GM12878 (cell line): Measurements from ENCODE around the gene TMTC1. TPM values are rescaled to one million over a fixed set of nuclear protein-coding genes. Genes with fewer than 3 reads are reported as not detected.

Source experiments
- ATAC-seq: fragments of 200-7000 bp; cut with Tn5 transposase; 3 replicates; pipeline ENCODE4 v1.9.1; 2020; ENCODE audit warnings: mild to moderate bottlenecking, moderate library complexity
- BruUV-seq: library from RNA; stranded (reverse); fragments of 400-500 nt; replicated peaks from 2 replicates; lab custom pipeline; 2021; lab: Mats Ljungman, UMichigan
- CTCF ChIA-PET: fragments of 300-600 bp; sonication (Branson Sonifier 250); formaldehyde crosslinking; extraction: SDS; loops from one replicate; lab custom pipeline; 2021; ENCODE audit warnings: inconsistent platforms; lab: Yijun Ruan, JAX
- POLR2A ChIA-PET: fragments of 350-600 bp; formaldehyde crosslinking; extraction: SDS; loops from one replicate; lab custom pipeline; 2021; ENCODE audit warnings: inconsistent platforms; lab: Charles Lee
- RAD21 ChIA-PET: fragments of 300-600 bp; sonication (Branson Sonifier 250); formaldehyde crosslinking; loops from one replicate; lab custom pipeline; 2023; ENCODE audit warnings: antibody characterized with exemption; ENCODE audit not compliant: unreplicated experiment; lab: Charles Lee
- SMC1A ChIA-PET: fragments of 300-600 bp; sonication (Branson Sonifier 250); formaldehyde crosslinking; loops from one replicate; lab custom pipeline; 2023; ENCODE audit not compliant: unreplicated experiment, uncharacterized antibody; lab: Charles Lee
- DNase-seq: peaks from one replicate; pipeline ENCODE4 v3.0.0-alpha.2; 2011; ENCODE audit warnings: low read depth, low spot score
- FAIRE-seq: peaks from 3 replicates; lab custom pipeline; 2011; peaks lifted over from hg19 to GRCh38; lab: Jason Lieb, UNC
- H2AFZ ChIP-seq: 2 replicates; pipeline ENCODE4 v1.6.0; 2011; ENCODE audit warnings: low read depth, low read length, control low read depth; ENCODE audit not compliant: control insufficient read depth
- H3K27ac ChIP-seq: 2 replicates; pipeline ENCODE4 v1.5.1; 2011; ENCODE audit warnings: control low read depth; ENCODE audit not compliant: control insufficient read depth, insufficient read depth
- H3K27me3 ChIP-seq, 2 experiments: replicated peaks in 1 of 2; 2 replicates each; pipeline versions ENCODE4 v1.6.0 to v1.6.1; 2011; ENCODE audit warnings: low read length in 1 of 2; ENCODE audit not compliant: control insufficient read depth in 2 of 2, insufficient read depth in 2 of 2
- H3K36me3 ChIP-seq, 2 experiments: 2 replicates each; pipeline ENCODE4 v1.5.1; 2011; ENCODE audit warnings: low read length in 1 of 2; ENCODE audit not compliant: control insufficient read depth in 2 of 2, insufficient read depth in 2 of 2
- H3K4me1 ChIP-seq: 2 replicates; pipeline ENCODE4 v1.6.1; 2011; ENCODE audit warnings: mild to moderate bottlenecking, low read length, moderate library complexity, mixed read lengths; ENCODE audit not compliant: control insufficient read depth, insufficient read depth
- H3K4me2 ChIP-seq: 2 replicates; pipeline ENCODE4 v1.6.0; 2011; ENCODE audit warnings: control low read depth; ENCODE audit not compliant: control insufficient read depth, insufficient read depth
- H3K4me3 ChIP-seq: fragments of 200-600 bp; sonication (generic); 2 replicates; pipeline ENCODE4 v1.5.1; 2016
- H3K79me2 ChIP-seq: 2 replicates; pipeline ENCODE4 v1.6.0; 2011; ENCODE audit warnings: low read length; ENCODE audit not compliant: control insufficient read depth, insufficient read depth
- H3K9ac ChIP-seq: 2 replicates; pipeline ENCODE4 v1.8.0; 2011; ENCODE audit warnings: low read length, control low read depth, mixed read lengths; ENCODE audit not compliant: control insufficient read depth, insufficient read depth
- H3K9me3 ChIP-seq: replicated peaks from 3 replicates; pipeline ENCODE4 v1.5.1; 2011; ENCODE audit warnings: mild to moderate bottlenecking, low read length; ENCODE audit not compliant: control insufficient read depth, insufficient read depth
- H4K20me1 ChIP-seq: 2 replicates; pipeline ENCODE4 v1.6.0; 2011; ENCODE audit not compliant: control insufficient read depth, insufficient read depth
- ATF7 ChIP-seq: fragments of 450-650 bp; IDR thresholded peaks from 2 replicates; pipeline ENCODE4 v1.6.1; 2016; ENCODE audit warnings: low read depth, mild to moderate bottlenecking
- BHLHE40 ChIP-seq, 2 experiments: fragments of 450-650 bp in 1 of 2; IDR thresholded peaks; 2 replicates each; pipeline ENCODE4 v1.6.1; 2011 to 2017; ENCODE audit warnings: low read depth in 2 of 2, borderline replicate concordance in 1 of 2, improper control_type of control experiment in 1 of 2, low read length in 1 of 2, mild to moderate bottlenecking in 1 of 2
- IKZF1 ChIP-seq: fragments of 450-650 bp; conservative IDR thresholded peaks from 2 replicates; pipeline ENCODE4 v1.6.1; 2017; ENCODE audit warnings: antibody characterized with exemption, mild to moderate bottlenecking
- IKZF2 ChIP-seq, 2 experiments: fragments of 450-650 bp; IDR thresholded peaks; 2 replicates each; pipeline ENCODE4 v1.6.1; 2017; ENCODE audit warnings: mild to moderate bottlenecking in 2 of 2, moderate library complexity in 2 of 2
- MLLT1 ChIP-seq: fragments of 450-650 bp; IDR thresholded peaks from 2 replicates; pipeline ENCODE4 v1.6.1; 2016; ENCODE audit warnings: mild to moderate bottlenecking
- MTA2 ChIP-seq: fragments of 450-650 bp; IDR thresholded peaks from 2 replicates; pipeline ENCODE4 v1.6.1; 2016; ENCODE audit warnings: low read depth, mild to moderate bottlenecking, moderate library complexity
- POU2F2 ChIP-seq: IDR thresholded peaks from 3 replicates; pipeline ENCODE4 v1.6.1; 2011; ENCODE audit warnings: low read depth, mild to moderate bottlenecking, low read length, borderline replicate concordance
- RELA ChIP-seq: fragments of 450-650 bp; IDR thresholded peaks from 2 replicates; pipeline ENCODE4 v1.8.0; 2014; ENCODE audit warnings: borderline replicate concordance; ENCODE audit not compliant: partially characterized antibody
- RELB ChIP-seq: fragments of 450-650 bp; IDR thresholded peaks from 2 replicates; pipeline ENCODE4 v1.6.1; 2017; ENCODE audit warnings: low read depth, mild to moderate bottlenecking, moderate library complexity
- SMC3 ChIP-seq: IDR thresholded peaks from 2 replicates; pipeline ENCODE4 v1.6.1; 2011; ENCODE audit warnings: low read length, improper control_type of control experiment, borderline replicate concordance
- ZBTB33 ChIP-seq: fragments of 450-650 bp; IDR thresholded peaks from 2 replicates; pipeline ENCODE4 v1.6.1; 2017; ENCODE audit warnings: mild to moderate bottlenecking
- ZNF592 ChIP-seq: fragments of 450-650 bp; IDR thresholded peaks from 2 replicates; pipeline ENCODE4 v1.6.1; 2017; ENCODE audit warnings: mild to moderate bottlenecking, moderate library complexity
- WGBS: methylation state at CpG from one replicate; pipeline ENCODE4 v1.1.6; 2016; ENCODE audit warnings: low lambda C conversion rate; ENCODE audit not compliant: insufficient replicate concordance, insufficient coverage; ENCODE audit errors: missing lambda C conversion rate; 5-methylcytosine and 5-hydroxymethylcytosine counted together
- in situ Hi-C: fragments of 300-500 bp; cut with MboI; formaldehyde crosslinking; loops from 9 replicates; pipeline ENCODE4 v1.14.3; 2018; ENCODE audit warnings: mixed read lengths
- intact Hi-C: fragments of 100-400 bp; cut with micrococcal nuclease; formaldehyde crosslinking; loops from one replicate; pipeline ENCODE4 v1.14.2; 2022; ENCODE audit not compliant: unreplicated experiment
- polyA plus RNA-seq, 11 experiments: library from polyadenylated mRNA; depleted of rRNA in 4 of 11; unstranded in 6 of 11; stranded (reverse) in 5 of 11; fragments of >200 nt; fragmentation: Nextera tagmentation in 4 of 11; fragmentation: Illumina TruSeq in 1 of 11; extraction: Ambion mirVana in 4 of 11; extraction: Trizol in 1 of 11; gene quantifications; 1 replicate in 1 of 11; 2 replicates in 10 of 11; pipeline versions ENCODE4 v1.2.1 to v1.2.3, GENCODE V29; 2011 to 2016; ENCODE audit warnings: inconsistent platforms in 2 of 11, missing spikeins in 2 of 11, low read depth in 1 of 11
- total RNA-seq, 4 experiments: library from RNA; depleted of rRNA in 3 of 4; stranded (reverse); fragments of >200 nt in 3 of 4; fragmentation: Illumina TruSeq in 1 of 4; extraction: Trizol in 1 of 4; gene quantifications; 2 replicates each; pipeline versions ENCODE4 v1.2.1 to v1.2.3, GENCODE V29; 2013 to 2021

TMTC1 gene
- total and polyA plus RNA-seq, 10 of the 15 experiments (the other 5 are each of a cell fraction or from before 2014, with no cell fraction given): 0.10 to 20.9 (median 0.57) TPM

GRCh38 chr12:29750131-29750927, 33.4 kb downstream of the TMTC1 start:
- 0% methylated on average over 1 of the region's 1 CpG for WGBS
- no peaks in the 10 kb centered on the region for H4K20me1 ChIP-seq
- no peaks in the 10 kb centered on the region for H3K27me3 ChIP-seq
- peak overlapping the region; percentile 47; the same call in 1 of the 2 replicates for H3K4me2 ChIP-seq
- H3K79me2 ChIP-seq: no peaks in the 10 kb centered on the region
- RAD21 ChIA-PET: interaction anchor here (0.7 to 2.3 kb wide), 15 partner anchors 11 to 197 kb away, joined by 3 to 28 read pairs (median 5); partner anchors contain the start of gene TMTC1
- BruUV-seq: no TSS peak
- SMC1A ChIA-PET: interaction anchor here (0.8 to 2.9 kb wide), 15 partner anchors 8 to 158 kb away, joined by 3 to 12 read pairs (median 4); no protein-coding TSS in a partner anchor
- peaks cover 9% of the 10 kb centered on the region for H3K4me1 ChIP-seq
- H2AFZ ChIP-seq: peak overlapping the region; percentile 42; the same call in 1 of the 2 replicates
- peak; percentile 75 for DNase-seq
- H3K4me3 ChIP-seq: no peak overlapping the region
- CTCF ChIA-PET: interaction anchor here (0.8 to 1.8 kb wide), 3 partner anchors 22 to 1004 kb away, joined by 3 to 4 read pairs (median 3); no protein-coding TSS in a partner anchor
- in situ Hi-C loops (no loop called here), intact Hi-C loops (loop anchor here (2.0 kb wide), 3 partner anchors 30 to 68 kb away; no protein-coding TSS in a partner anchor)
- H3K9me3 ChIP-seq: no peaks in the 10 kb centered on the region; the same call in 2 of the 3 replicates
- H3K36me3 ChIP-seq: no peaks in the 10 kb centered on the region
- POLR2A ChIA-PET: interaction anchor here (0.5 to 1.9 kb wide), 6 partner anchors 8 to 125 kb away, joined by 3 to 8 read pairs (median 5); no protein-coding TSS in a partner anchor
- no peak overlapping the region for H3K9ac ChIP-seq
- peak; percentile 95 for ATAC-seq
- H3K27ac ChIP-seq: no peak overlapping the region
- no peak for FAIRE-seq
- TF ChIP-seq SMC3 (no peak), RELA (peak; percentile 95), ZBTB33 (no peak), POU2F2 (peak; percentile 7; the same call in 1 of the 3 replicates), IKZF1 (peak; percentile 72), ZNF592 (no peak), IKZF2 (IDR thresholded peaks at IDR 0.05) (peak; percentile 69 to 75; a peak in 2 of 4 replicates), MTA2 (peak; percentile 98), MLLT1 (peak; percentile 65; the same call in 1 of the 2 replicates), BHLHE40 (IDR thresholded peaks at IDR 0.05; ENCODE audit: borderline replicate concordance in 1 of 2, low read depth in 2 of 2, low read length in 1 of 2) (peak in 1 of 2 experiments; percentile 18; a peak in 1 of 4 replicates), ATF7 (peak; percentile 58; the same call in 1 of the 2 replicates), RELB (peak; percentile 95)
